KMS-11 (cell line): ENCODE data around the gene GPC4.

ENCODE experiments used
- H2AFZ ChIP-seq: fragments of 200-600 bp; sonication (generic); 2 replicates; pipeline ENCODE4 v1.6.1; 2016; ENCODE audit warnings: antibody characterized with exemption, mixed run types, low read depth
- H3K27ac ChIP-seq: fragments of 200-600 bp; sonication (generic); 2 replicates; pipeline ENCODE4 v1.6.1; 2016; ENCODE audit warnings: mild to moderate bottlenecking, mixed run types
- H3K27me3 ChIP-seq: fragments of 200-600 bp; sonication (generic); 2 replicates; pipeline ENCODE4 v1.6.1; 2017; ENCODE audit warnings: mild to moderate bottlenecking, low read depth, mixed run types, moderate library complexity; ENCODE audit not compliant: insufficient read depth
- H3K36me3 ChIP-seq: fragments of 200-600 bp; sonication (generic); 2 replicates; pipeline ENCODE4 v1.6.1; 2017; ENCODE audit warnings: mild to moderate bottlenecking, mixed run types; ENCODE audit not compliant: insufficient read depth
- H3K4me1 ChIP-seq: fragments of 200-600 bp; sonication (generic); 2 replicates; pipeline ENCODE4 v1.6.1; 2016; ENCODE audit warnings: mild to moderate bottlenecking, low read depth, mixed run types; ENCODE audit not compliant: poor library complexity, severe bottlenecking
- H3K4me2 ChIP-seq: fragments of 200-600 bp; sonication (generic); 2 replicates; pipeline ENCODE4 v1.7.0; 2016; ENCODE audit warnings: mild to moderate bottlenecking, mixed run types
- H3K4me3 ChIP-seq: fragments of 200-600 bp; sonication (generic); IDR thresholded peaks from 2 replicates; pipeline ENCODE4 v1.6.1; 2017; ENCODE audit warnings: low read depth, low read length, mixed read lengths; ENCODE audit not compliant: insufficient read depth
- H3K79me2 ChIP-seq: fragments of 200-600 bp; sonication (generic); 2 replicates; pipeline ENCODE4 v1.6.1; 2016; ENCODE audit warnings: low read depth, mixed run types; ENCODE audit not compliant: insufficient read depth
- H3K9ac ChIP-seq: fragments of 200-600 bp; sonication (generic); 2 replicates; pipeline ENCODE4 v1.6.1; 2016; ENCODE audit warnings: mild to moderate bottlenecking, mixed run types
- H4K20me1 ChIP-seq: fragments of 200-600 bp; sonication (generic); 2 replicates; pipeline ENCODE4 v1.6.1; 2016; ENCODE audit warnings: mild to moderate bottlenecking, mixed run types; ENCODE audit not compliant: insufficient read depth
- TF ChIP-seq, protein P1 (sequence below): fragments of 200-600 bp; sonication (generic); conservative IDR thresholded peaks from 2 replicates; pipeline ENCODE4 v1.6.1; 2017; ENCODE audit warnings: low read depth, mild to moderate bottlenecking, antibody characterized with exemption, low read length, moderate library complexity, mixed read lengths

The GPC4 gene

DNA sequence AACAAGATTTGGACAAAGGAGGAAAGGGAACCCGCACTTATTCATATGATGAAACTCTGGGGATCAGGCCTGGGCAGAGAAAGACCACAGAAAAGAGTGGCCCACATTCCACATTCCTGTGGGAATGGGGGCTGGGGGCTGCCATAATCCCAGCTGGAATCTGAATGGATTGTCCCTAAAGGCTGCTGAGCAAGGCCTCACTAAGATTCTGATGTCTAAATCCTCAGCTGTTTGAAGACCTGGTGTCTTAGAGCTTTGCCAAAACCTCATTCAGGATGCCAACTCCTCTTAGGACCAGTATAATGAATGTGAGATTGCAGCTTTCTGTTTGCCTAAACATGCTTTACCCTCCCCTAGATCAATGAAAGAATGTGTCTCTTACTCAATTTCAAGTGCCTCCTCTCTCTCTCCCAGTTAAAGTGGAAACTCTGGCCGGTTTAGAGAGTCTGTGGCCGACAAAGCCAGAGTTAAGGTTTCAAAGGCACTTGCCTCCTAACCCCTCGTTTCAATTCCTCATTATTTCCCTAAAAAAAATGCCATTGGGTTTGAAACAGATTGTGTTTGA lies 33.3 kb upstream of the GPC4 start:
- Histone ChIP-seq H3K27ac (no peak overlapping the region), H3K4me1 (no peaks in the 10 kb centered on the region), H3K9ac (no peak overlapping the region), H3K36me3 (no peaks in the 10 kb centered on the region), H4K20me1 (no peaks in the 10 kb centered on the region), H3K4me2 (no peak overlapping the region), H3K27me3 (no peaks in the 10 kb centered on the region), H3K79me2 (no peaks in the 10 kb centered on the region), H2AFZ (no peak overlapping the region), H3K4me3 (no peak overlapping the region)
- TF ChIP-seq, protein P1, sequence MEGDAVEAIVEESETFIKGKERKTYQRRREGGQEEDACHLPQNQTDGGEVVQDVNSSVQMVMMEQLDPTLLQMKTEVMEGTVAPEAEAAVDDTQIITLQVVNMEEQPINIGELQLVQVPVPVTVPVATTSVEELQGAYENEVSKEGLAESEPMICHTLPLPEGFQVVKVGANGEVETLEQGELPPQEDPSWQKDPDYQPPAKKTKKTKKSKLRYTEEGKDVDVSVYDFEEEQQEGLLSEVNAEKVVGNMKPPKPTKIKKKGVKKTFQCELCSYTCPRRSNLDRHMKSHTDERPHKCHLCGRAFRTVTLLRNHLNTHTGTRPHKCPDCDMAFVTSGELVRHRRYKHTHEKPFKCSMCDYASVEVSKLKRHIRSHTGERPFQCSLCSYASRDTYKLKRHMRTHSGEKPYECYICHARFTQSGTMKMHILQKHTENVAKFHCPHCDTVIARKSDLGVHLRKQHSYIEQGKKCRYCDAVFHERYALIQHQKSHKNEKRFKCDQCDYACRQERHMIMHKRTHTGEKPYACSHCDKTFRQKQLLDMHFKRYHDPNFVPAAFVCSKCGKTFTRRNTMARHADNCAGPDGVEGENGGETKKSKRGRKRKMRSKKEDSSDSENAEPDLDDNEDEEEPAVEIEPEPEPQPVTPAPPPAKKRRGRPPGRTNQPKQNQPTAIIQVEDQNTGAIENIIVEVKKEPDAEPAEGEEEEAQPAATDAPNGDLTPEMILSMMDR = no peak

DNA sequence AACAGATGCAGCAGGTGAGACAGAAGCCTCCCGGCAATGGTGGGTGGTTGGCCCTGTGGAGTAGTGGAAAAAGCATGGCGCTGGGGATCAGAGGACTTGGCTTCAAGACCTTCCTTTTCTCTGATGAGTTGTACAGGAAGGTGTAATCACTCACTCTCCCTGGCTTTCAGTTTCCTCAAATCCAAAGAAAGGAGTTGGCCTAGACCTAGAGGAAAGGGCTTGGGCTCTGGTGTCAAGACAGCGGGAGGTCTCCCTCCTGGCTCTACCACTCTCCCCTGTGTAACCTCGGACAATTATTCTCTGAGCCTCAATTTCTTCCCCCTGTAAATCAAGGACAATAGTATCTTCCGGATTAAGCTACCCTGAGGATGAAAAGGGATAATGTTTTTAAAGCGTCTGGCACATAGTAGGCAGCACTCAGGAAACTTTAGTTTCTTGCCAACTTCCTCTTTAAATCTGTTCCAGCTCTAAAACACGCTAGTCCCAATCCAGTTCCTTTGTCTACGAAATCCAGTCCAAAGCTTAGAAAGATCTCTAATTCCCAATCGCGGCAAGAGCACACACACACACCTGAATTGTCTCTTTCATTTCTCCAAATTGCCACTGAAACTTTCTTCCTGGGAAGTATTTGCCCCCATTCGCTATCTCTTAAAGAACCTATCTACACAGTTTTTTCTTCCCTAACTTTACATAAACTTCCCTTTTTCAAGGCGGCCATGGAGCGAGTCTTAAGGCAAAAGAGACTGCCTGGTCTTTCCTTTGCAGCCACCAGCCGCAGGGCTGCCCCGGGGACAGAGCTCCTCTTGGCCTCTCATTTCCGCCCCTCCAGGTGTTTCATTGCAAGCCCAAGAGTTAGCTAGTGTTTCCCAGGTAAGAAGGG lies 29.9 kb upstream of the GPC4 start:
- Histone ChIP-seq H3K4me2 (no peak overlapping the region), H3K9ac (no peak overlapping the region), H3K4me1 (no peaks in the 10 kb centered on the region), H3K4me3 (no peak overlapping the region), H3K27ac (no peak overlapping the region), H3K27me3 (no peaks in the 10 kb centered on the region), H4K20me1 (no peaks in the 10 kb centered on the region), H3K36me3 (no peaks in the 10 kb centered on the region), H3K79me2 (no peaks in the 10 kb centered on the region), H2AFZ (no peak overlapping the region)
- TF ChIP-seq, protein P1 = no peak

DNA sequence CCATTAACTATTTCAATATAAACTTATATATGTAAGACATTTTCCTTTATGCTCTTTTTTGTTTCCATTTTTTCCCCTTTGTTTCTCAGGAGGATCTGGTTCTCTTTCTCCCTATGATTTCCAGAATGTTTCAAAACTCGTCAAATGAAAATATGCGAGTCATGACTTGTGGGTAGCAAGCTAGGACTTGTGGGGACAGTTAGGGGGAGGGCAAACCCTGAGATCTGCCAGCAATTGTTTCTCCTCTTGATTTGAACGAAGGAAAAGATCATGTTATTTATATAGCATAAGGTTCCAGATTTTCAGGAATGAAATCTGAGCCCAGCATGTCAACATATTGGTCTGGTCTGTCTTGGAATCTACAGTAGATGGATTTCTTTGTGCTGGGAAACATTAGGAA lies 28.9 kb upstream of the GPC4 start:
- Histone ChIP-seq H3K27me3 (no peaks in the 10 kb centered on the region), H3K27ac (no peak overlapping the region), H3K4me2 (no peak overlapping the region), H3K36me3 (no peaks in the 10 kb centered on the region), H3K9ac (no peak overlapping the region), H4K20me1 (no peaks in the 10 kb centered on the region), H3K4me1 (no peaks in the 10 kb centered on the region), H3K4me3 (no peak overlapping the region), H3K79me2 (no peaks in the 10 kb centered on the region), H2AFZ (no peak overlapping the region)
- TF ChIP-seq, protein P1 = no peak

DNA sequence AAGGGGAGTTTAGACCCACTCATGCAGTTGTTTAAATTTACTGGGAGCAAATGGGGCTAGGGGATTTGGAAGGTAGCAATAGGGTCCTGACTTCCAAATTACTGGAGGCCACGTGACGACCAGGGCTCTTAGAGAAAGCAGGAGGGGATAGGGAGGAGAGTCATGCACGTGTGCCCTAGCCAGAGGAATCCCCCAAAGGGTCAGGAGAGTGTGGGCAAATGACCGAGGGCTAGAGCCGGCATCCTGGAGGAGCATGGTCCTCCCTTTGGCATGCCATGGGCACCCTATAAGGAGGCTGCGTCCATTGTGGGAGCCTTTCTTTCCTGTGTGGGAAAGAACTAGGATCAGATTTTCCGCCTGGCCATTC lies 25.5 kb upstream of the GPC4 start:
- no peak overlapping the region for H3K4me2 ChIP-seq
- no peak overlapping the region for H3K27ac ChIP-seq
- no peak overlapping the region for H3K4me3 ChIP-seq
- H4K20me1 ChIP-seq = no peaks in the 10 kb centered on the region
- no peaks in the 10 kb centered on the region for H3K27me3 ChIP-seq
- H3K79me2 ChIP-seq = no peaks in the 10 kb centered on the region
- H3K4me1 ChIP-seq = no peaks in the 10 kb centered on the region
- no peak overlapping the region for H3K9ac ChIP-seq
- H3K36me3 ChIP-seq = no peaks in the 10 kb centered on the region
- H2AFZ ChIP-seq = no peak overlapping the region
- TF ChIP-seq, protein P1 = no peak
